ENCODE results near the gene SLC12A7.

GRCh38 chr5:1065143-1065750 is 46.6 kb downstream of the SLC12A7 start:
- TF ChIP-seq CTCF (IDR thresholded peaks at IDR 0.05): no peak
- TF ChIP-seq POLR2A (IDR thresholded peaks at IDR 0.05): no peak
- TF ChIP-seq POLR2AphosphoS5 (IDR thresholded peaks at IDR 0.05): no peak
- TF ChIP-seq EP300 (IDR thresholded peaks at IDR 0.05): no peak

Measured in suprapubic skin (tissue), 4 donors.